HG03520 (cell line): ENCODE measurements around the gene KCNIP1.

Source experiments
- ATAC-seq: cut with Tn5 transposase; IDR thresholded peaks from one replicate; pipeline ENCODE4 v1.9.1; 2021; ENCODE audit warnings: mild to moderate bottlenecking, moderate library complexity; ENCODE audit not compliant: unreplicated experiment

KCNIP1 gene

DNA sequence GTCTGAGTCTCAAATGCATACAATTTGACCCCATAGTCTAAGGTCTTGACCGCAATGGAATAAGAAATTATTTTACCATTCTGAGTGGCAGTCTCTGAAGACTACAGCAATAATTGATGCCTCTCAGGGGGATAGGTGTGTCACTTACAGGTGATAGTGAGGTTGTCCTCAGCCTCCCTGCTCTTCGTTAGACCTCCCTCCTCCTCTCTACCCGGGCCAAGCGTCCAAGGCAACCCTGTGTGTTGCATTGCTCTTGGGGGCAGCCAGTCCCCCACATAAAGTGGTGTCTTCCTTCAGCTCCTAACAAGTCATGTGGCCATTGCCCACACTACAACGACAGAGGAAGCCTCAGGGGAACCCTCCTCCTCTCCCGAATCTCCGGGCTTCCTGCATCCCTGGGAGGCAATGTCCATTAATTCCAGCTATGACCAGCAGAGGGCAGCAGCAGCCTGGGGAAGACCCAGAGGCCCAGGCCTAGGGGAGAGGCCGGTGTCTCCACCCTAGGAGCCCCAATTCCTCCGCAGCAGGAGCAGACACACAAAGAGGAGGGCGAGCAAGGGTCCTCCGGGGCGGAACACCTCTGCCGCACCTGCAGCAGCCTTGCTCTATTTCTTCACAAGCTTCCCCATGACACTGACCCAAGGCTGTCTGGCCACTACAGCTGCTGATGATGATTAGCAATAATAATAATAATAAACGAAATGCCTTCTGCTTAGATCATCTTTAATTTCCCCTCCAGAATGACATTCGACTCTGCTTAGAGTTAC is 134.8 kb downstream of the KCNIP1 start:
- no peak for ATAC-seq

DNA sequence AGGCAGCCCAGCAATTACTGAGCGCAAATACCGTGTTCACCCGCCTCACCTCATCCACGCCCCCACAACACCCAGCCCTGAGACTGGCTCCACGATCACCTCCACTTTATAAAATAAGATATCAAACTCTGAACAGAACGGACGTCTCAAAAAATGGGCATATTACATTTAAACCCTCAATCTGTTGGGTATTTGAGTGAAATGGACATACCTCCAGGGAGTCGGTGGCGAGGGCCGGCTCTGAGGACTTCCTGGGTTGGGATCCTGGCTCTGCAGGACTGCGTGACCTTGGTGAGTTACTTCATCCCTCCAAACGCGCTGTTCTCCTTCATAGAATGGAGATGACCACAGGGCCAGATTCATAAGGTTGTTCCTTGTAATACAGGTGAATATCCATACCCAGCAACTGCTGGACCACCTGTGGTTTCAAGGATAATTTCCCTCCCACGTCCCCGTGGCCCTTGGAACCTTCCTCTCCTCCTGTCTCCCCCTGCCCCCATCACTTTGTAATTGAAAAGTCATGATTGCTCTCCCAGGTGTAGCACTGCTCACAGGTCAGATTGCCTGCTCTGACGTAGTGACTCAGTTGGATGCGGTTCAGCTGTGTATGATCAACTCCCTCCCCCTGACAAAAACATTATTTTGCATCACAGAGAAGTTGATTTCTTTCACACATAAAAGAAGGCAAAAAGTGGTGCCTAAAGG is 135.6 kb downstream of the KCNIP1 start:
- no peak for ATAC-seq

DNA sequence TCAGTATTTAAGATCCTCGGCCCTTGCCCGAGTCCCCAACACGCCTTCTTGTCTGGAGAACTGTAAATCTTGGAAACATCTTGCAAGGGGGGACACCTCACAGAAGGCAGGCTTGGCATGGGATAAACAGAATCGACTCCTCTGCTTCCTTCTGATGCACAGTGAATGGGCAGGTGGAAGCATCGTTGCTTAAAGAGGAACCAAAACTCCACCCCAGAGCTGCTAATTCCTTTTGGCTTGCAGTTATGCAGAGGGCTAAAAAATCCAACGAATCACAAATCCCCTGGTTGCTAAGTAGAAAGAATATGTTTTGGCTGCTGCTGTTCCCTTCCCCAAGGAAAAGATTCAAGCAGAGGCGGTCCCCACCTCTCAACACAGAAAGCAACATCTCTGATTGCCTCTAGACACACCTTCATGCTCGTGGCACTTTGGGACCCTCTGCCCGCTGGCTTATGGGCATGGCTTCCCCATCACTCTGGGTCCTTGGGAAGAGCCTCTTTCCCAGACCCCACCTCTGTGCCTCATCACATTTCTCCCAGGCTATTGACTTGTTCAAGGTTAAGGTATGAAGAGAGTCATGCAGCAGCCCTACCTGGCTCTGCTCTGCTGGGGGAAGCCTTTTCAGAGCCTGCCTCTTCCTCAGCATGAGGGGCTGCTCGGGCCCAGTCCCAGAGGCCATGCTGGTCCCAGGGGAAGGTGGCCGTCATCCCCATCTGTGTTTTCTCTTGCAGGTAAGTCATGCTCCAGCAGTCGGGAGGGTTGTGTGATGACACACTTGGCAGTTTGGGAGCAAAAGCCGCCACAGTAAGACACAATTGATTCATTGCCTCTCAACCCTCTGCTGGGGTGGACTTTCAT is 137.1 kb downstream of the KCNIP1 start:
- no peak for ATAC-seq

DNA sequence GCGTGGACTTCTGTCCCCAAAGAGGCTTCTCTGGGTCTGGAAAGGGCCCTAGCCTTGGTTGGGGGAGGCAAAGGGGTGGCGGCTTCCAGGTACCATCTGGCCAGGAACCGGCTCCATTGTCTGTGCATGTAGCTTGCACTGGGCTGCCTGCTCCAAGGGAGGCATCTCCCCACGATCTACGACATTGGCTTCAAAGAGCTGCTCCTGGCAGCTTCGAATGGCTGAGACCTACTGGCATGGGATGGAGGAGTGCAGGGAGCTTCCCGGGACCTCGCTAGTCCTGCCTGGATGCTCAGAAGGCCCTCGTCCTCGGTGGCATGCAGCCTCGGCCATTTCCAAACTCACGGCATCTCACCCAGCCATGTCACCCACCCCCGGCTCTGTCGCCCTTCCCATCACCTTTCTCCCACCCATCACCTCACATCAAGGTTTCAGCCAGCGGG is 137.8 kb downstream of the KCNIP1 start:
- no peak for ATAC-seq

DNA sequence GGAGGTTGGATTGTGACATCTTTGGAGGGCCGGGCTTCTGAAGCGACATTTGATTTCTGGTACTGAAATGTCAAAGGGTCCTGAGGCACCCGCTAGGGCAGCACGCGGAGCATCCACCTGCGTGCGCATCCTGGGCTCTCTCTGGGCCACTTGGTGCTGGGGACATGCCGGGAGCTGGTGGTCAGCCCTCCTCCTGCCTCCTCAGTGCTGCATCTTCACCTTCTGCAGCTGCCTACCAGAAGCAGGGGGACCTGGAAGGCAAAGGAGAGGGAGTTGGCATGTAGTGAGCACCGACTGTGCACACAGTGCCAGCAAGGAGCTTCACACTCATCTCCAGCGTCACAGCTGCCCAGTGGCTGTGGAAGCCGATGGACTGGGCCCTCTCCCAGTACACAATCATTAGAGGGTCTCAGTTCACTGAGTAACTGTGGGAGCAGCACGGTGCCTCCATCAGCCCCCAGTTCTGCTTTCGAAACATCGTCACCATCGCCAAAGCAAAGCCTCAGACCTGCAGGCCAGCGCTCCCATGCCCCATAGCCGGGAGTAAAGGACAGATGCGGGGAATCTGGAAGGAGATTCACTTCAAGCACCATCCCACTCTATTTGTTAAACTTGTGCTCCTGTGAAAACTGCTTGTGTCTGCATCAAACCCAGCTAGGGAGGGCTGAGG is 138.4 kb downstream of the KCNIP1 start:
- no peak for ATAC-seq

DNA sequence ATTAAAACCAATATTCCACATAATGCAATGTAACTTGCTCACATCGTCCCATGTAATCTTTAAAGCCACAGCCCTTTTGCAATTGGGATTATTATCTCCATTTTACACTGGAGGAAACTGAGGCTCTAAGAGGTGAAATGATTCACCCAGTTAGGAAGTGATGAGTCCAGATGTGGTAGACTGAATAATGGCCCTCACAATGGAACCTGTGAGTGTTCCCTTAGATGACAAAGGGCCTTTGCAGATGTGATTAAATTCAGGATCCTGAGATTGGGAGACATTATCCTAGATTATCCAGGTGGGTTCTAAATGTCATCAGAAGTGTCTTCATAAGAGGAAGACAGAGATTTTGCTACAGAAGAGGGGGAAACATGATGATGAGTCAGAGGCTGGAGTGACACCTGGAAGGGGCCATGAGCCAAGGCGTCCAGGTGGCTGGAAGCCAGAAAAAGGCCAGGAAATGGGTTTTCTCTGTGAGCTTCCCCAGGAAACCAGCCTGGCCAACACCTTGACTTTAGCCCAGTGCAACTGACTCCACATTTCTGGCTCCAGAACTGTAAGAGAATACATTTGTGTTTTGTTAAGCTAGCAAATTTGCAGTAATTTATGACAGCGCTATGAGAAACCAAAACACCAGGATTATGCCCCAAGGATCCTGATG is 139.1 kb downstream of the KCNIP1 start:
- no peak for ATAC-seq

DNA sequence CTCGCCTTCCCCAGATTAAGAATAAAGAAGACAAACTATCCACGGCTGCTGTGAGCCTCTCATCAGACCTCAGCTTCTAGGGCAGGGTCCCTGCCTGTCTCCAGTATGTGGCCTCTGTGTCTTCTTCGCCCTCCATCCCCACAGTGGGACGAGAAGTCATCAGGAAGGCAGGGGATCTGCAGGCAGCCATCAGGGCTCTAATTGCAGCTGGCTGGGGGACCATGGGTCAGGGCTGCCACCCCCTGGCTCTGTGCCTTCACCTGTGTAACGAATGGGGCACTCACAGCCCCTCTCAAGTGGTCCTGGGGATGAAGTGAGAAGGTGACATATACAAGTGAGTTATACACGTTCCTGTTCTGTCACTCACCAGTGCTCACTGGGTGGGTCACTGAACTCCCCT is 139.8 kb downstream of the KCNIP1 start:
- ATAC-seq = no peak

DNA sequence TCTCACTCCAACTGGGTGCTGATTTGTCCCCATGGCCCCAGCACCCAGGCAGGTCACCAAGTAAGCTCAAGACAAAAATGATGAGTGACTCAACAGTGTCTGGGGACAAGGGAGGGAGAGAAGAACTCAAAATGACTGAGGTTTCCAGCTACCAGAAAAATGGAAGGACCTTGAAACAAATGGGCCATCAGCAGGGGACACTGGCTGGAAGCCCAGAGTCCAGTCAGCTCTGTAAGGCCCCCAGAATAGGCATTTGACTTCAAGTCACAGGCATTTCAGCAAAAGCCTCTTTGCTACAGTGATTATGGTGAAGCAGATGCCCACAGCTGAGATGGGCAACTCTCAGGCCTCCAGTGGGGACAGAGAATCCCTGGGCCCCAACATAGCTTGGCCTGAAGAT is 140.7 kb downstream of the KCNIP1 start:
- ATAC-seq = no peak

DNA sequence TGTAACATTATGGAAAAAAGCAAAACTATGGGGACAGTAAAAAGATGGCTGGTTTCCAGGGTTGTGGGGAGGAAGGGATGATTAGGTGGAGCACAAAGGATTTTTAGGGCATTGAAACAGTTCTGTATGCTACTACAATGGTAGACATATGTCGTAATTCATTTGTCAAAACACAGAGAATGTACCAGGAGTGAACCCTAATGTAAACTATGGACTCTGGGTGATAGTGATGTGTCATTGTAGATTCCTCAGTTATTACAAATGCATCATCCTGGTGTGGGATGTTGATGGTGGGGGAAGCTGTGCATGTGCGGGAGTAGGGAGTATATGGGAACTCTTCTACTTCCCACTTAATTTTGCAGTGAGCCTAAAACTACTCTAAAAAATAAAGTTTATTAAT is 144.7 kb downstream of the KCNIP1 start:
- no peak for ATAC-seq

DNA sequence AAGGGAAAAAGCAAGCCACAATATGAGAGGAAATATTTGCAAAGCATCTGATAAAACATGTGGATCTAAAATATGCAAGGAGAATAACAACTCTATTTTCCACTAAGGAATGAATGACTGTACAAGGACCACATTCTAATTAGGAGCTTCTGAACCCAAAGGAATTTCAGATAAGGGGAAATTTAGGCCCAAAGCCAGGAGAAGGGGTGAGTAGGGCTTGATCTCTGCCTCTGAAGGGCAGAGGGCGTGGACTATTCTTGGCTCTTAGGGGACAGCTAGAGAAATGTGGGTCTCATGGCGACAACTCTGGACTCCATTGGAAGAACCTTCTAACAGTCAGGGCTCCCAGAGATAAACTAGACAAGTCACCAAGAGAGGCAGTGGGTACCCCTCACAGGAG is 147.0 kb downstream of the KCNIP1 start:
- no peak for ATAC-seq

DNA sequence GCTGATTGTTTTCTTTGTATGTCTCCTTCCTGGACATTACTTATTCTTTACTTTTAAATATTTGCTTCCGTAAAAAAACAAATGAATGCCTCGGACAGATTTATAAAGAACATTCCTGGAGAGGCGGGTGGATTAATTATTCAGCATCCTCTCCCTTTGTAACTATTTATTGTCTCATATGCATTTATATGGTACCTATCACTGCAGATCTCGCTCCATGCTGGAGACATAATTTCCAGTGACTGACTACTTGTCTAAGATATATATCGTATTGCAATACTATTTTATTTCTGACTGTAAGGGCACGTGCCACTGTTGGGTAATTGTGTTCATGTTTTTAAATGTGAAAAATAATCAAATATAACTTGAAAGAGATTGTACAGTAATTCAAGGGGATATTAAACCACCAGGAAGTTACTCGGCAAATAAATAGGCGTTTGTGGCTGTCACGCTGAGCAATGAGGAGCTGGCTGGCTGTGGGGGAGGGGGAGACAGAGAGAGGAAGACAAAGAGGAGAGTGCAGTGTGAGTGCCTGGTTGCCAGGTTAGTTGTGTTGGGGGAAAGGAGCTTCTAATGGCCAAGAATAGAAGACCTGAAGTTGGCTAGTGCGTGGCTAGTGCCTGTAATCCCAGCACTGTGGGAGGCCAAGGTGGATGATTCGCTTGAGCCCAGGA is 147.9 kb downstream of the KCNIP1 start:
- ATAC-seq = no peak

DNA sequence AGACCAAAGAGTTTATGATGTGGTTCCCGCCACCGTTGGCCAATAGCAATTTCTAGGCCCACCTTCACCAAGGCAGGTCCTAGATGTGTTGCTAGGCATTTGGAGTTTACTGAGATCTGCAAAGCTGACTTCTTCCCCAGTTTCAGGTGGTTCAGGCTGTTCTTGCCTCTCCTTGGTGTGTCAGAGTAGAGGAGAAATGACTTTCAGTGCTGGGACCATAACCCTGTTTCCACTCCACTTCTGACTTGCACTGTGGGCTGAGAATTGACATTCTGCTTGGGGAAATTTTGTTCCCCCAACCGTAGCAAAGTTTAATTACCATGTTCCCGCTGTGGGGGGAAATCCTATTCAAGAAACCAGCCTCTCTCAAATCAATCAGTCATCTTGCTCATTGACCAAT is 151.7 kb downstream of the KCNIP1 start:
- peak; percentile 53 for ATAC-seq

DNA sequence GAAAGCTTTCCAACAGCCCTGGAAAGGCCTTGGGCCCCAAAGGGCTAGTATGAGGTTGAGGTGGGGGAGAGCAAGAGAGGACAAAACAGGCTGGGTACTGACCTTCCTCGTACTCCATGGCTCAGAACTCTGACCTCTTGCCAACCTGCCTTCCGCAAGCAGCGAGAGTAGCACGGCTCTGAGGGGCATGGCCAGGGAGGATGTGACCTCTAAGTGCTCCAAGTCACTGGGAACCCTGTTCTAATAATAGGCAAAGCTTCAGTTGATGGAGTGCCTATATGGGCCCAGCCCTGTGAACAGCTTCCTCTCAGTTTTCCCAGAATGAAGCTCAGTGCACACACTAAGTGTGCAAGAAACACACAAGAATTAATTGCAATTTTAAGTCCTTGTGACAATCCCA is 152.1 kb downstream of the KCNIP1 start:
- no peak for ATAC-seq

DNA sequence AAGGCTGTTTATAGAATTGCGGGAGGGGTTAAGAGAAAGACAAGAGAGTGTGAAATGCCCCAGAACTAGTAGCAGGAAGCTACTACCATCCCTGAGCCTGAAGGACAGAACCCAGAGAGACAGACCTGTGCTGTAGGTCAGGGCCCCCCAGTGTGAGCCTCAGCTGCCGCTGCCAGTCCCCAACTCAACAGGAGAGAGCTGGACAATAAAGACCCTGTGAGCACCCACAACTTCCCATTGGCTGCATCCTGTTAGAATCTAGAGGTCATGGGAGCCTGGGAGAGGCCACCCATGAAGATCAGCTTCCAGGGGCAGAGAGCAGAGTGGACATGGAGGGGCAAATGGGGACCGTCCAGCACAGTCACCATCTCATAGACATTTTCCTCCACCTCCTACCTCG is 152.5 kb downstream of the KCNIP1 start:
- no peak for ATAC-seq

DNA sequence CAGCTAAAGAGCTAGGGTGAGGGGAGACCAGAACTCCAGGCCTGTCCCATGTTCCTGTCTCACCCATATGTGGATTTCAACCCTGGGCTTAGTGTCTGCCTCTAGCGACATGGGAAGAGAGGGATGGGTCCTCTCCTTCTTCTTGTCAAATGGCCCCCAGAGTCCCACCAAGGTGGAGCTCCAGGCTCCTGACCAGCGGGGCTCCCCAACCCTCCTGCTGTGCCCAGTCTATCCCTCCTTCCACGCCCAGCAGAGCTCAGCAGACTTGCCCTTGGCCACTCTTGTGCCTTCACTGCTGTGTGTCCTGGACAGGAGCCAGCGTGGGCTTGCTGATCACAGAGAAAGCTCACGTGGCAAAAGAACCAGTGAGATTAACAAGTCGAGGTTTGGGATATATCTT is 156.7 kb downstream of the KCNIP1 start:
- ATAC-seq = no peak

DNA sequence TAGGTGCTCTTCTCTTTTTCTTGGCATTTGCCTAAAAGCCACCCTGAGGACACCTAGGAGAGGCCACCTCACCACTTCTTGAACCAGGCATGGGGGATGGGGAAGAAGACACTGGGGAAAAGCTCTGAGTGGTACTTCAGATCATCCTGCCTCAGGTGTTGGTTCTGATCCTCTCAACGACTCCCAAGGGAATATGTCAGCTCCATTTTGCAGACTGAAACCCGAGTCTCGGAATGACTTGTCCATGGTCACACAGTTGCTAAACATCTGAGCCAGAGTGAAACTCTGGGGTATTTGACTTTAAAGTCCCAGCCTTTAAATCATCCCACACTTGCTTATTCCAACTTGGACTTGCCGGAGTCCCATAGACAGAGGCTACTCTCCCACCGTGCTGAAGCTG is 159.1 kb downstream of the KCNIP1 start:
- peak; percentile 63 for ATAC-seq

DNA sequence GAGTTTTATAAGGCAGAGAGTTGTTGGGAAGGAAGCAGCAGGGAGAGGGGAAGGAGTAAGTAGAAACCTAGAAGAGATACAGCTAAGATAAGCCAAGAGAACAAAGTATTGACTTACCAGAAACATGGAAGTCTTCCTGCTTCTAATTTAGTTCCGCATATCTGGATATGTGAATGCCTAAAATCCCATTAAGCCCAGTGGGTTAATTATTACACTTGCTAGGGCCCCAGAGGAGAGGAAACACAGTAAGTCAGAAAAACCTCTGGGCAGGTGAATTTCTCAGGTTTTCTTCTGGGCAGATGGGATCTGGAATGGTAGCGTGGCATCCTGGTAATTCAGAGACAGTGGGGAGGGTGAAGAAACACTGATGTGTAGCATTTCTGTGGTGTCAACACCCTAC is 175.0 kb downstream of the KCNIP1 start:
- ATAC-seq = no peak

DNA sequence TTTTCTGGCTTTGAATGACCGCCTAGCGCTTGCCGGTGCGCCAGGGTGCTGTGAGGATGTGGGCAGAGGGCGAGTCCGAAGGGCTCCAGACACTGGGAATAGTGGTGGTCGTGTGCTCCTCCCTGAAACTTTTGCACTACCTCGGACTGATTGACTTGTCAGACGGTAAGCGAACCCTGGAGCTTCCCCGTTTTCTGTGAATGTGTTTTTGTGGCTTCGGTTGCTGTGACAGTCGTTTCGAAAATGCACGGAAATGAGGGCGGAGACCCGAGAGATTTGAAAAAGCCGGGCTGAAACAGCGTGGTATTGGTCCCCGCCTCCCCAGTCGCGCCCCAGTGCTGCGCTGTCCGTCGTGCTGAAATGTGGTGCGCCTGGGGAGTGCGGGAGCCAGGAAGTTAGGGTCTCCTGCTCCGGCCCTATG is 177.2 kb downstream of the KCNIP1 start:
- ATAC-seq = no peak

DNA sequence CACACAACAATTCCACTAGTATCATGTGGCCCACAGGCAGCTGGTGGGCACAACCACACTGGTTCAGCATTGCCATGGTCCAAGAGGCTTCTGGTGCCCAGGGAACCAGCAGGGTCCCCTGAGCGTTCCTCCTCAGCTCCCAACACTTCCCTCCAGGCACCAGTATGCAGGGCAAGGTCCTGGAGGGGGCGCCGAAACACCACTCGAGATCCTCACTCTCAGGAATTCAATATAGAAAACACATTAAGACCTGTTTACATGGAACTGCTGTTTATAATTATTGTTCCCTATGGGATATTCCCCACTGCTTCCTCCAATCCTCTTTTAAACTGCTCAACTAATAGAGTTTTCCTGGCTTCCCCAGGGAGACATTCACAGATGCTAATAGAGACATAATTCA is 187.8 kb downstream of the KCNIP1 start:
- ATAC-seq = no peak

DNA sequence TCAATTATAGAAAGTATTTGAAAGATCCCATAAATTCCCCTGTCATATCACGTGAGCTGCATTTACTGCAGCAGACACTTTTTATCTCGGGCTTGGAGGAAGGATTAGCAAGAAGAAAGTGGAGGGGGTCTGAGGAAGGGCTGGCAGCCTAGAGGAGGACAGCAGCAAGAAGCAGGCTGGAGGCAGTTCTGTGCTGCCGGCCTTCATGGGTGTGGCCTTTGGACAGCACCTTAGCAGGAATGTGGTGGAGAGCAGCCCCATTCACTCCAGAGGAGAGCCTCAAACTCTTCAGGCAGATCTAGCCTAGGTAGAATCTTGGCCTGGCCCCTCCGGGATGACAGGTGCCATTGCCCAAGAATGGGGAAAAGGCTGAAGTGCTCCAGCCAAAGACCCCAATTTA is 189.9 kb downstream of the KCNIP1 start:
- ATAC-seq = no peak
